NCI-H146 (cell line): ENCODE results near the gene GFI1B.
"Not testable (repeated sequence)": the region's sequence is repeated elsewhere in the genome, so short reads cannot be mapped to it uniquely, and the experiment has no call there.

ENCODE experiments used
- DNase-seq: peaks from one replicate; lab custom pipeline; 2025; lab: John Stamatoyannopoulos, UW

The GFI1B gene

DNA sequence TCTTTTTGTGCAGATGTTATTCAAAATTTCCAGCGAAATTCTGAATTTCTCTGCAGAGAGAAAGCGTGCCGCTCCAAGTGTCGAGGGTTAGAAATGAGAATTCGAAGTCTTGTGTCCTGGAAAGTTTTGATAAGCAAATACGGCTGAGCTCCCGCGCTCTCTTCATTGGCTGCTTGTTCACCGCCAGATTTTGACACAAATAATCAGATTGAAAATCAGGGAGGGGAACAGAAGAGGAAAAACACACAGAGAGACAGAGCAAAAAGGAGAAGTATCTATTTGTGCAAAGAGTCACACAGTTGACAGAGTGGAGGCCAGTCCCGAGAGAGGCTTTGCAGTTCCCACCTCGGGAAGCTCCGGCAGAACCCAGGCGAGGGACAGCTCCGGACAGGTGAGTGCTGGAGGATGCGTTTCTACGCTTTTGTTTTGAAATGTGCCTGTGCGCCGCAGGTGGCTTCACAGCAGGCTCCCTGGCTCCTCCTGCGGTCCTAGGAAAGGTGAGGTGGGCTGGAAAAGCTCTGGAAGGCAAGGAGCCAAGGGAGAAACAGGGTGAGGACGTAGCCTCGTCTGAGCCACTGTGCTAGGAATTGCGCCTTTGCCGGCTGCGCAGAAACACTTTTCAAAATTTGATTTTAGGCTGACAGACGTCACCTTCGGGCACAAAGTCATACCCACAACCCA, at the start of gene GFI1B:
GFI1B (plus strand) TSS at position 244 of the 681 bp plus-strand sequence. CDS start 7,985 bp downstream, outside the sequence.
- peak; percentile 48 for DNase-seq

DNA sequence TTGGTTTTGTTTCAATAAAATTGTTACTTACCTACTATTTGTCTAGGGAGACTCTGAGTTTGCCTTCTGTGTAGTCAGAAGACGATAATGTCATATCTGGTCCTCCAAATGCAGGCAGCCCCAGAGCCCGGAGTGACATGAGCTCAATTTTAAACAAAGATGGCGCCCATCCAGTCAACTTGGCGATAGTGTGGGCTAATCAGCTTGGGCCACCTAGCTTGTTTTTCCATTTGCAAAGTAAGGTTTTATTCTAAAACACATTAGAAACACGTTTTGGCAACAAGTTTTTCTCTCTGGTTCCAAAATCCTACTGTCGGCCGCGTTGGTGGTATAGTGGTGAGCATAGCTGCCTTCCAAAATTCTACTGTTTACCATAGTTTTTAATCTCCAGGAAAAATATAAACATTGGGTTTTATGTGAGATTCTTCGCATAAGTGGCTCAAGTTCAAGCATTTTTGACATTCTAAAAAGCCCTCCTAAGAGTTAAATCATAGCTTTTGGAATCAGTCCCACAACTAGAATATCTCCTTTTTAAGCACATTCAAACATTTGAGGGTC, 47.2 kb upstream of the GFI1B start:
- no peak for DNase-seq

DNA sequence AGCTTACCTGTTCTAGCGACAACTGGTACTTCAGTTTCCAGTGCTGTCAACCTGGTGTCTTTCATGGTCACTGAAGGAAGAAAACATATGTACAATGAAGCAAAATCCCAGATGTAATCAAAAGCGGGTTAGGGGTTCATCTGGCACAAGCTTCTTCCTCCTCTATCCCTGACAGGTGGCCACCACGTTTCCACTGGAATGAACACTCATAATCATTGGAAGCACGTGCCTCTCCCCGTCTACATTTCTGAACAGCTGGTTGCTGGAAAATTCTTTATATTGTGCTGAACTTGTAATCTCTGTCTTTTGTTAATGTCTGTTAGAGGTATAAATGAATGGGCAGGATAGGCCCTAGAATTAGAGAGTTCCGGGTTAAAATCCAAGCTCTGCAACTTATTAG, 43.5 kb upstream of the GFI1B start:
- no peak for DNase-seq

DNA sequence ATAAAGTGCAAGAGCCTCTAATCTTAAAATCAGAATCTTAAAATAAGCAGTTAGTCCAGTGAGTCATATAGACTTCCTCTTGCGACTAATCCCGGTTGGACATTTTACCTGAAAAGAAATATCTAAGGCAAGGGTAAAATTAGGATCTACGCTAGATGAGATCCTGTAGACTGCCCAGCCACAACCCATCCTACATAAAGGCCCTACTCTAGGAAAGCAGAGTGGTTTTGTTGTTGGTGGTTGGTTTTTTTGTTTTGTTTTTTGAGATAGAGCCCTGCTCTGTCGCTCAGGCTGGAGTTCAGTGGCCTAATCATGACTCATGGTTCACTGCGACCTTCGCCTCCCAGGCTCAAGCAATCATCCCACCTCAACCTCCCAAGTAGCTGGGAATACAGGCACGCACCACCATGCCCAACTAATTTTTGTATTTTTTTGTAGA, 41.0 kb upstream of the GFI1B start:
- no peak for DNase-seq

DNA sequence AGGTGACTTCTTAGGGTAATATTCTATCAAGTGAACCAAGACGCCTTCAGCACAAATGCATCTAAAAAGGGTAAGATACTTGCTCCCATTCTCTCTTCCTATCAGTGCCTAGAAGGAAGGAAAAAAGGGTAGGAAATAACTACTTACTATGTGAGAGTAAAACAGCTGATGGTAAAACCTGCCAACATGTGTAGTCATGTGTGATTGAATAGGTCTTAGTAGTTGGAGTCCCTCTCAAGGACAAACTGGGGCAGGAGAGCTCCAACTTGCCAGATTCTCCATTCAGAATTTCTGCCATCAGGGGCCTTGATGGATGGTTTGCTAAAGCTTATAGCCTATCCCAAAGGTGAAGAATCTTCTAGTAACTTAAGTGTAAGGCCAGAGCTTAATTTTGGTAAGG, 39.3 kb upstream of the GFI1B start:
- no peak for DNase-seq

DNA sequence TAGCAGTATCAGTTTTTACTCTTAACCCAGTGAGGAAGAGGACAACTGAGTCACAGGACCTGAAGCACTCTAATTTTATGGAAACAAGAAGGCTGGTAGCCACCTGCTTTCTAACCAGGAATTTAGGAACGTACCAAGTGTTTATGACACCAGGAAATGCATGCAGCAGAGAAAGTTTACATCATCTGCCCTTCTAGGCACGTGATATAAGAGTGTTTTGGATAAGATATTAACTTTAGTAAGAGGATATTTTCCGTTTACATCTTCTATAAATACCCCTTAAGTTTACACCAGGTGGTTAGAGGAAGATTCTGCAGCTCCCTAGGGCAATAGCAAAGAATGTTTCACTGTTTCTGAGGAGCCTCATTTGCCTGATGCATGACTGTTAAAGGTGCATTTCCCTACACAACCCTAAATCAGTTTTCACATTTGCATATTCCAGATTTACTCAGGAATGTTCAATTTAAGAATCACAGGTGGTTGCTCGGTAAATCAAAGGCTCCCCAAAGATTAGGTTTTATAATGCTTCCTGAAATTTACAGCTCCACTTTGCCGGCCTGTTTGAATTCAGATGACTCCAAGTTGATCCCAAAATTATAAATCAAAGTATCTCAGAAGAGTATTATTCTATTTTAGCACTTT, 35.8 kb upstream of the GFI1B start:
- no peak for DNase-seq

DNA sequence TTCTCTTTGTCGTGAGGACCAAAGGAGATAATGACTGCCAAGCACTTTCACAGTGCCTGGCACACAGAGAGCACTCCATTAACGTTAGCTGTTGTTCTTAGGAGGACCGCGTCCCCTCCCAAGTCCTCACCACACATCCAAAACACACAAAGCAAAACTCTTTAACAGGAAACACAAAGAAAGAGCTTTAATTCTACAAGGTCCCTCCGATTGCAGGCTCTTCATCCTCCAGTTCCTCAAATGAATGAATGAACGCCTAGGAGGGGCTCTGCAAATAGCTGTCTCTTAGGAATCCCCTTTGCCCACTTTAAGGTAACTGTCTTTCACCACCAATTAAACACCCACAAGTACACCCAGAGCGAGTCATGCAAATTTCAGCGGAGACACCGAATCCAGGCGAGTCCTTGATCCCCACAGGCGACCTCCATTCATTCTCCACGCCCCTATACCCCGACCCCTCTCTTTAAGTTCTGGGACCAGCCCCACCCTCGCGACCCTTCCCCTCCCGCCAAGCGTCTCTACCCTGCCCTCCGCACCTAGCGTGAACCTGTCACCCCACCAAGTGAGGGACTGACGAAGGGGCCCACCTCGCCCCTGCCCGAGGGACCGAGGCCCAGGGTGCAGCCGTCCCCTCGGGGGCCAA, 34.7 kb upstream of the GFI1B start:
- DNase-seq: no peak

DNA sequence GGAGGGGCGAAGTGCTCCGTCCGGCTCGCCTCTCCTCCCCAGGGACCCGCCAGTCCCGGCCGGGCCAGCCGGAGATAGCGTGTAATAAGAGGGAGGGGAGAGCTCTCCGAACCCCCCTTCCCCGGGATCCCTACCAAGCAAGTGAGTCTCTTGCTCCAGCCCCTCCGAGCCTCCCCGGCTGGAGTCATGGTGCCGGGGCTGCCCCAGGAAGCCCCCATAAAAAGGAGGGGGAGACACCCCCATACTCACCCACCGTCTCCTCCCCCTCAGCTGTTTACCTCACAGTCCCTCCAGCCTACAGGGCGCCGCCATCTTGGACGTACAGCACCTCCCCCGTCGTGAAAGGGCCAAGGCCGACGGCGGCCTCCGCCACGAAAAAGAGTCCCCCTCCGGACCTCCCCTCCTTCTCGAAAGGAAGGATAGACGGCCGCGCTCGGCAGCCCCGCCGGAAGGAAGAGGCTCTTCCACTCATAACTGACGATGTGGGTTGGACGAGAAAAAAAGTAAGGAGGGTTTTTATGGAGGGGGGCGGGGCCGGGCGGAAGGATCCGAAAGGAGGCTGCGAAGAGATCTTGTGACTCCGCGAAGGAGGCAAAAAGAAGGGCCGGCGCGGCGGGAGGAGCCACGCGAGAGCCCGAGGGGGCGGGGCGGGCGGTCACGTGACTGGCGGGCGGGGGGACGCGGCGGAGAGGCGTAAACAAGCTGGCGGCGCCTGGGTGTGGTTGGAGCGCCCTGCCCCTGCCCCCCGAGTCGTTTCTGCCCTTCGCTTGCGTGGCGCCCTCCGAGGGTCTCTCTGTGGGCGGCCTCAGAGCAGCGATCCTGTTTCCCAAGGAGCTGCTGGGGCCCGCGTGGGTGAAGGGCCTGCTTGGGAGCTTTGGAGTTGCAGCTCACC, 34.0 kb upstream of the GFI1B start, which contains the start of gene TSC1:
TSC1 (minus strand) TSS at position 323 of the 892 bp plus-strand sequence. CDS start 15,744 bp downstream, outside the sequence.
- peak; percentile 91 for DNase-seq

DNA sequence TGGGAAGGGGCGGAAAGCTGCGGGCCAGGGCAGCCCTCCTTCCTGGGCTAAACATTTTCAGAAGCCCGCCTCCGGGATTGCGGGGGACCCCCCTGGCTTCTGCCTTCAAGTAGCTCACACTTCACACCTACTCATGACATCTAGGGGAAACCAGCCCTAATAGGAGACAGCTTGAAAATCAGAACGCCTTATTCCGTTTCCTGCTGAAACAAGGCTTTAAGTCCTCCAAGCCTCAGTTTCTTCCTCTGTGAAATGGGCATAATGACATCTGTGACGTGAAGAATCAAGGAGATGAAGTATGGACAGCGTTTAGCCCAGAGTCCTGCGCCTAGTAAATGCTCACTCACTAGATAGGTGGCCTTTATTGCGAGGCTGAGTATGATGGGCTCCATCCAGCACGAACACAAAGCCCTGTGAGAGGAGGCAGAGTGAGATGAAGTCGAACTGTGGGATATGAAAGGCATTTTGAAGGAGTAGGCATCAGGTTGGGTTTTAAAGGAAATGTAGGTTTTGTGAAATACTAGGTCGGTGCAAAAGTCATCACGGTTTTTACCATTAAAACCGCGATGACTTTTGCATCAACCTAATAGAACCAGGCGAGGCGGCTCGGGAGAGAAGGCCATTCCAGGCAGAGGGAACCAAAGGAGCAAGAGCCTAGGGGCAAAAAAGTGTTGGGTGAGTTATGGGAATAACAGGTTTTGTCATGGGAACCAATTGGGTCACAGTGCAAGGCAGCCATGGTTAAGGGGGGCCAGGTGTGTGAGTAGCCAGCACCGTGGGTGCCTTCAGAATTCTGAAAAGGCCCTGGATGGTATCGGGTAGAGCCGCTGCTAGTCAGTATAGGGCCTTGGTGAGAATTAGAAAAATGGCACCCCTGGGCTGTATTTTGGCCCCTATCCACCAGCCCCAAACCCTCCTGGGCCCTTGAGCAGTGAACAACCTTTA, 33.0 kb upstream of the GFI1B start:
- DNase-seq: no peak

DNA sequence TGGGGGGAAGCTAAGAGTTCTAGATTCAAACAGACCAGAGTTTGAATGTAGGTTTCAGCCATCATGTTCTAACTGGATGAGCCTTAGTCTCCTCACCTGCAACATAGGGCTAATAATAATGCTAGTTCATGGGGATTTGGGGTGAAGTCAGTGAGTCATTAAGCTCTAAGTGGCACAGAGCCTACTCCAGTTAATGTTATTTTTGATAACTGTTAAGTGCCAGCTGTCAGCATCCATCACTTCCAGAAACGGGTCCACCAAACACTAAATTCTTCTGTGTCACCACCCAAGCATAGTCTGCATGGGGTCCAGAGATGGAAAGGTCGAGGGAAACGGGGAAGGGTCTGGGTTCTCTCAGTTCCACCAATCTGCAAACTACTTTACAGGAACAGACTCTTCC, 32.3 kb upstream of the GFI1B start:
- no peak for DNase-seq

DNA sequence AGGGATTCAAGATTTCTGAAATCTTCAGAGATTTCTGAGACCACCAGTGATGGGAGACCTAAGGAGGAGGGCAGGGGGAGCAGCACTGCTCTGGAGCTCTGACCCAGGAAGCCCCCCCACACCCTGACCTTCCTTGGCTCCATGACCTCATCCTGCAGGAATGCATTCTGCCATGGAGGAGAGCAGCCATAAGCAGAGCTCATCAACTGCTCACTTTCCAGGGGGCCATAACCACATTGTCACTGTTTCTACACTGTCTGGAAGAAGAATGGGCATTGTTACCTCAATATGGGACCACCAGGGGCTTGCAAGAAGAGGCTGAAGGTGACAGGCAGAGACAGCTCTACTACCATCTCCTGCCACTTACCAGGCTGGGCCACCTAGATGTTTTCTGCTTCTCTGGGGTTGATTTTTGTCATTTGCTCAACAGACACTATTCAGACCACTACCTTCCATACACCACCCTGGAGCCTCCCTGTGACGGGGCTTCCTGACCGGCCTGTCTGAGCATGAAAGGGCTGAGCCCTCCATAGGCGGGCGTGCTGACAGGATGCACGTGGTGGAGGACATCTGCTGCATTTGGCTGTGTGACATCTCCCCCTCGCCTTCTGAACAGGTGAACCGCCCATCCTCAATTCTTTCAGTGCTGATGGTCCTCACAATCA, 31.7 kb upstream of the GFI1B start:
- no peak for DNase-seq

DNA sequence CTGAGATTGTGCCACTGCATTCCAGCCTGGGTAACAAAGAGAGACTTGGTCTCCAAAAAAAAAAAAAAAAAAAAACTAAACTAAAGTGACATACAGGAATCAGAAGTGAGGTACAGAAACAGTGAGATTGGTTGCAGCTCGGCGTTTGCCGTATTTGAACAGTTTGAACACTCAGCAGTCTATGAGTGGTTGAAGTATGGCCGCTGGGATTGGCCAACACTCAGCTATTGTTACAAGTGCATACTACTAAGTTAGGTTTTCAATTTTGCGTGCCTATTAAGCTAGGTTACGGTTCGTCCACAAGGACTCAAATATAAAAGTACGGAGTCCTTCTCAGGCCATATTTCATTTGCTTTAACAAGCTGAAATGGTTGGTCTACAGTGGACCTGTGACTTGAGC, 30.7 kb upstream of the GFI1B start:
- no peak for DNase-seq

DNA sequence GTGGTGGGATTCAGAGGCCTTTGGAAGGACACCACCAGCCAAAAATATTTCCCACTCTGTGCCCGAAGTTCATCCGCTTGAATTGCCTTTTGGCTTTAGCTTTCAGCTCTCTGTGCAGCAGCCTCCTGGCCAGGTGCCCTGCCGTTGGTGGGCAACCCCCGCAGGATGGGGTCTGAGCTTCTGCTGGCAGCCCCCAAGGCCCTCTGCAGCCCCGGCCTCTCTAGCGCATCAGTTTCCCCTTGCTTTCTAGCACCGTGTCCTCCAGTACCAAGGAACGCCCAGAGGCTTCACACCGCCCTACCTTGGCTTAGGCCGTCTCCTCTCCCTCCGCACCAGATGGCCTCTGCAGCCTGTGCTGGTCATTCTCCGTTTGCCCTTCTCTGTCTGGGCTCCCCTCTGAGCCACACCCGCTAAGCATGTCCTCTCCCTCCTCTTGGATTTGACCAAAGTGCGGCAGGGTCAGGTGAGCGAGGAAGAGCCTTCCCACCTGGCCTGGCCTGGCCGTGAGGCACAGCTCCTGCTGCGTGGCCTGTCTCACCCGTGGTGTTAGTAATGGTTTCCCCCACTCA, 29.9 kb upstream of the GFI1B start:
- no peak for DNase-seq

DNA sequence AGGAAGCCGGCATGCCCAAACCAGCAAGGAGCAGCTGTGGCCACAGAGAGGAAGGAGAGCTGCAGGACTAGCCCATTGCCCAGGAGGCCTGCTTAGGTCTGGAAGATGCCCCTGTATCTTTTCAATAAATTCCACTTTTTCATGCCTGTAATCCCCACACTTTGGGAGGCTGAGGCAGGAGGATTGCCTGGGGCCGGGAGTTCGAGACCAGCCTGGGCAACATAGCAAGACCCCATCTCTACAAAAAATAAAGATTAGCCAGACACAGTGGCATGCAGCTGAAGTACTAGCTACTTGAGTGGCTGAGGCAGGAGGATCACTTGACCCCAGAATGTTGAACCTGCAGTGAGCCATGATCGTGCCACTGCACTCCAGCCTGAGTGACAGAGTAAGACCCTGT, 28.8 kb upstream of the GFI1B start:
- DNase-seq: no peak

DNA sequence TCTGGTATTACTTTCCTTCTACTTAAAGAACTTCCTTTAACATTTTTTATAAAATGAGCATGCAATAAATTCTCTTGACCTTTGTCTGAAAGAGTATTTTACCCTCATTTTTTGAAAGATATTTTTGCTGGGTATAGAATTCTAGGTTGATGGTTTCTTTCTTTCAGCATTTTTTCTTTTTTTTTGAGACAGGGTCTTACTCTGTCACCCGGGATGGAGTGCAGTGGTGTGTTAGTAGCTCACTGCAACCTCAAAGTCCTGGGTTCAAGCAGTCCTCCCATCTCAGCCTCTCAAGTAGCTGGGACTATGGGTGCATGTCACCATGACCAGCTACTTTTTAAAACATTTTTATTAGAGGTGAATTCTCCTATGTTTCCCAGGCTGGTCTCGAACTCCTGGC, 23.4 kb upstream of the GFI1B start:
- no peak for DNase-seq

DNA sequence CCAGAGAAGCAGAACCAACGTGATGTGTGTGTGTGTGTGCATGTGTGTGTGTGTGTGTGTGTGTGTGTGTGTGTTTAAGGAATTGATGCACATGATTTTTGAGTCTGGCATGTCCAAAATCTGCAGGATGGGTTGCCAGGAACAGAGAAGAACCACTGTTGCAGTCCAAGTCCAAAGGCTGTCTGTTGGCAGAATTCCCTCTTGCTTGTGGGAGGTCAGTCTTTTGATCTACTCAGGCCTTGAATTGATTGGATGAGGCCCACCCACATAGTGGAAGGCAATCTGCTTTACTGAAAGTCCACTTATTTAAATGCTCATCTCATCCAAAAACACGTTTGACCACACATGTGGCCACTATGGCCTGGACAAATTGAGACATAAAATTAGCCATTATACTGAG, 22.7 kb upstream of the GFI1B start:
- no peak for DNase-seq

DNA sequence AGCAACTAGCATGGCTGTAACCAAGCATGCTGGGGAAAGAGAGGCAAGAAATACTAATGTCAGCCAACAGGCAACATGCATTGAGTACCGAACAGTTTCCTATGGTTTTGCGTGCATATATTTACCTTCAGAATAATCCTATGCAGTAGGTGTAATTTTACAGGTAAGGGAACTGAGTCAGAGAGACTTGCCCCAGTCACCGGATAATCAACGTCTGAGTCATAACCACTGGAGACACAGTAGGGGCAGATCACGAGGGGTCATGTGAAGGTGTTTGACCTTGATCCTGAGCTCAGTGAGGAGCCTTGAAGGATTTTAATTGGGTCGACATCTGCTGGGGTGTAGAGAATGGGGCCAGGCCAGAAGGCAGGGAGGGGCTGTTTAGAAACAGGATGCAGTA, 20.7 kb upstream of the GFI1B start:
- DNase-seq: no peak

DNA sequence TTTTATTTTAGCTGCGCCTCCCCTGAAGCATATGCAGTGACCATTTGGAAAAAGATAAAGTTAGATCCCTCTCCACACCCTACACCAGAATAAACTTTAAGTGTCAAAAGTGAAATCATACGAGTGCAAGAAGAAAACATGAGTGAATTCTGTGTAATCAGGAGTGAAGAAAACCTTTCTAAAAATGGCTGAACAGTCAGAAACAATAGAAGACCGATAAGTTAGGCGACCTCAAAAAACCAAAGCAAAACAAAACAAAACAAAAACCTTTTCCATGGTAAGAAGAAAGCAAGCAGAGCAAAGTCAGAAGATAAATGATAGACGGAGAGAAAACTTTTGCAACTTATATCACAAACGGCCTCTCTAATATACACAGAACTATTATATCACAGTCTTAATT, 17.5 kb upstream of the GFI1B start:
- DNase-seq: no peak

DNA sequence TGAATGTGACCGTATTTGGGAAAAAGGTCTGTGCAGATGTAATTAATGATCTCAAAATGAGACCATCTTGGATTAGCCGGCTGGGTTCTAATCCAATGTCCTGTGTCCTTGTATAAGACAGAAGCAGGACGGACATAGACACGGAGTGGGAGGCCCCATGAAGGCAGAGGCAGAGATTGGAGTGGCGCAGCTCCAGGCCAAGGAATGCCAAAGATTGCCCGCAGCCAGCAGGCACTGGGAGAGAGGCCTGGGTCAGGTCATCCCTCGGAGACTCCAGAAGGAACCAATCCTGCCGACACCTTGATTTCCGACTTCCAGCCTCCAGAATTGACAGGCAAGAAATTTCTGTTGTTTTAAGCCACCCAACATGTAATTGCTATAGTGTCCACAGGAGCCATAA, 13.0 kb upstream of the GFI1B start:
- DNase-seq: no peak

DNA sequence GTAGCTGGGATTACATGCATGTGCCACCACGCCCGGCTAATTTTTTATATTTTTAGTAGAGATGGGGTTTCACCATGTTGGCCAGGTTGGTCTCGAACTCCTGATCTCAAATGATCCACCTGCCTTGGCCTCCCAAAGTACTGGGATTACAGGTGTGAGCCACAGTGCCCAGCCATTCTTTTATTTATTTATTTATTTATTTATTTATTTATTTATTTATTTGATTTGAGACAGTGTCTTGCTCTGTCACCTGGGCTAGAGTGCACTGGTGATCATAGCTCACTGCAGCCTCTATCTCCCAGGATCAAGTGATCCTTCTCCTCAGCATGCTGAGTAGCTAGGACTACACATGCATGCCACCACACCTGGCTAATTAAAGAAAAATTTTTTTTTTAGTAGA, 10.6 kb upstream of the GFI1B start:
- DNase-seq: not testable (repeated sequence)
